Measurements from ENCODE around the gene ETS1.

ETS1 gene

GRCh38 chr11:128628686-128629085, 41.3 kb upstream of the ETS1 start:
- ChIA-PET CTCF (interaction anchor here (0.6 to 2.7 kb wide), 5 partner anchors 16 to 1069 kb away, joined by 3 to 8 read pairs (median 3); no protein-coding TSS in a partner anchor), POLR2A (no interaction called here)
- TF ChIP-seq BHLHE40 (IDR thresholded peaks at IDR 0.05; ENCODE audit: borderline replicate concordance) (no peak), ELF4 (IDR thresholded peaks at IDR 0.05) (no peak), HDGF (IDR thresholded peaks at IDR 0.05; ENCODE audit: borderline replicate concordance) (no peak), FOXM1 (IDR thresholded peaks at IDR 0.05; ENCODE audit: borderline replicate concordance) (no peak), SP1 (IDR thresholded peaks at IDR 0.05) (no peak), L3MBTL2 (conservative IDR thresholded peaks at IDR 0.05) (no peak), NFRKB (IDR thresholded peaks at IDR 0.05) (no peak), SUZ12 (IDR thresholded peaks at IDR 0.05) (no peak), PKNOX1 (IDR thresholded peaks at IDR 0.05) (no peak), TARDBP (IDR thresholded peaks at IDR 0.05) (no peak), ZNF384 (IDR thresholded peaks at IDR 0.05) (no peak), LEF1 (IDR thresholded peaks at IDR 0.05; ENCODE audit: borderline replicate concordance) (no peak), ARNT (IDR thresholded peaks at IDR 0.05) (no peak), CTBP1 (IDR thresholded peaks at IDR 0.05; ENCODE audit: borderline replicate concordance) (no peak), FOXA1 (IDR thresholded peaks at IDR 0.05) (no peak), FOXK2 (IDR thresholded peaks at IDR 0.05) (no peak)
- DNase-seq (ENCODE audit: extremely low spot score) = no peak

GRCh38 chr11:128628325-128628673, 40.9 kb upstream of the ETS1 start:
- DNase-seq (ENCODE audit: extremely low spot score) = no peak
- POLR2A ChIA-PET = no interaction called here
- CTCF ChIA-PET = interaction anchor here (0.6 to 2.7 kb wide), 4 partner anchors 16 to 1069 kb away, joined by 3 to 8 read pairs (median 4); no protein-coding TSS in a partner anchor
- TF ChIP-seq ELF4 (IDR thresholded peaks at IDR 0.05) (no peak), PKNOX1 (IDR thresholded peaks at IDR 0.05) (no peak), BHLHE40 (IDR thresholded peaks at IDR 0.05; ENCODE audit: borderline replicate concordance) (no peak), CTBP1 (IDR thresholded peaks at IDR 0.05; ENCODE audit: borderline replicate concordance) (no peak), FOXM1 (IDR thresholded peaks at IDR 0.05; ENCODE audit: borderline replicate concordance) (no peak), ARNT (IDR thresholded peaks at IDR 0.05) (no peak), SUZ12 (IDR thresholded peaks at IDR 0.05) (no peak), FOXK2 (IDR thresholded peaks at IDR 0.05) (no peak), HDGF (IDR thresholded peaks at IDR 0.05; ENCODE audit: borderline replicate concordance) (no peak), SP1 (IDR thresholded peaks at IDR 0.05) (no peak)

- TF ChIP-seq CTBP1 (IDR thresholded peaks at IDR 0.05; ENCODE audit: borderline replicate concordance) (no peak), SUZ12 (IDR thresholded peaks at IDR 0.05) (no peak), HDGF (IDR thresholded peaks at IDR 0.05; ENCODE audit: borderline replicate concordance) (no peak)
- DNase-seq (ENCODE audit: extremely low spot score) = no peak
- ChIA-PET POLR2A (no interaction called here), CTCF (interaction anchor here (0.9 kb wide), 1 partner anchor 470 kb away, joined by 3 read pairs; no protein-coding TSS in a partner anchor)
Measured at GRCh38 chr11:128627666-128628324, 40.4 kb upstream of the ETS1 start.

- TF ChIP-seq L3MBTL2 (conservative IDR thresholded peaks at IDR 0.05) (no peak), BHLHE40 (IDR thresholded peaks at IDR 0.05; ENCODE audit: borderline replicate concordance) (no peak), NFRKB (IDR thresholded peaks at IDR 0.05) (no peak), SP1 (IDR thresholded peaks at IDR 0.05) (no peak), ELF4 (IDR thresholded peaks at IDR 0.05) (no peak), LEF1 (IDR thresholded peaks at IDR 0.05; ENCODE audit: borderline replicate concordance) (no peak), FOXK2 (IDR thresholded peaks at IDR 0.05) (no peak), HDGF (IDR thresholded peaks at IDR 0.05; ENCODE audit: borderline replicate concordance) (no peak), FOXA1 (IDR thresholded peaks at IDR 0.05) (no peak), SUZ12 (IDR thresholded peaks at IDR 0.05) (no peak), FOXM1 (IDR thresholded peaks at IDR 0.05; ENCODE audit: borderline replicate concordance) (no peak), PKNOX1 (IDR thresholded peaks at IDR 0.05) (no peak), ZNF384 (IDR thresholded peaks at IDR 0.05) (no peak), ARNT (IDR thresholded peaks at IDR 0.05) (no peak), TARDBP (IDR thresholded peaks at IDR 0.05) (no peak), CTBP1 (IDR thresholded peaks at IDR 0.05; ENCODE audit: borderline replicate concordance) (no peak)
- ChIA-PET POLR2A (no interaction called here), CTCF (no interaction called here)
- no peak for DNase-seq (ENCODE audit: extremely low spot score)
Measured at GRCh38 chr11:128626913-128627665, 39.7 kb upstream of the ETS1 start.

- CTCF ChIA-PET = no interaction called here
- POLR2A ChIA-PET = no interaction called here
- DNase-seq (ENCODE audit: extremely low spot score) = no peak
- no peak for TF ChIP-seq FOXM1 (IDR thresholded peaks at IDR 0.05; ENCODE audit: borderline replicate concordance)
- no peak for TF ChIP-seq ZNF384 (IDR thresholded peaks at IDR 0.05)
- no peak for TF ChIP-seq HDGF (IDR thresholded peaks at IDR 0.05; ENCODE audit: borderline replicate concordance)
- TF ChIP-seq FOXK2 (IDR thresholded peaks at IDR 0.05) = no peak
- TF ChIP-seq SP1 (IDR thresholded peaks at IDR 0.05) = no peak
- TF ChIP-seq SUZ12 (IDR thresholded peaks at IDR 0.05) = no peak
- no peak for TF ChIP-seq NFRKB (IDR thresholded peaks at IDR 0.05)
- TF ChIP-seq BHLHE40 (IDR thresholded peaks at IDR 0.05; ENCODE audit: borderline replicate concordance) = no peak
- no peak for TF ChIP-seq TARDBP (IDR thresholded peaks at IDR 0.05)
- no peak for TF ChIP-seq ELF4 (IDR thresholded peaks at IDR 0.05)
- TF ChIP-seq CTBP1 (IDR thresholded peaks at IDR 0.05; ENCODE audit: borderline replicate concordance) = no peak
- no peak for TF ChIP-seq FOXA1 (IDR thresholded peaks at IDR 0.05)
Measured at GRCh38 chr11:128625746-128626145, 38.4 kb upstream of the ETS1 start.

Measured in HEK293T (cell line).